Suppressor macrophage treated with lipopolysaccharide for 1 hour (primary cell): Measurements from ENCODE around the gene ARHGEF19.

Source experiments
- DNase-seq, 3 donors: peaks; one replicate each; pipeline ENCODE4 v3.0.0-alpha.2; 2020 to 2022

Gene ARHGEF19

DNA sequence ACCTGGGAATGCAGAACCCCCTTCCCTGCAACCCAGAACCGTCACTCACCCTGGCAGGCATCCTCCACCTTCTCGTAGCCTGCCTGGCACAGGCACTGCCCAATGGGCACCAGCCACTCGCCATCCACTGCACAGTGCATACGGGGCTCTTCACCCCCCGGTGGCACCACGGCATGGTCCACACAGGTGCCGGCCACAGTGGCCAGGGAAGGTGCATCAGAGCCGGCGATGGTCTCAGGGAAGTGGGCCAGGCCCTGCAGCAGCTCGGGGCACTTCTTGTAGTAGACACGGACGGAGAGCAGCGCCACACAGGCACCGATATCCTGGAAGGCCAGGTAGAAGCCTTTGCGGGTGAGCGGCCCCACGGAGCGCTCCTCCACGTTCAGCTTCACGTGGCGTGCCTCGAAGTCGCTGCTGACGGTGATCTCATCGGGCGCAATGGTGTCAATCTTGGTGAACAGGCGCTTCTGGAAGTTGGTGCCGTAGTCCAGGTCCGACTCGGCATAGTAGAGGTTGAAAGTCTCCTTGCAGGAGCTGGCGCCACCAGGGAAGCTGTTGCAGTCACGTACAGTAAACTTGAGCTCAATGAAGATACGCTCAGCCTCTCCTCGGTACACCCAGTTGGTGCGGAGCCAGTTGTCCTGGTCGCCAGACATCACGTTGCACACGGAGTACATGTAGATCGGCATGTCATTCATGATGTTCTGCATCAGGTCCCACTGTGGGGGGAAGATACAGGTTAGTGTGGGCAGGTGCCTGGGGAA is 63.9 kb downstream of the ARHGEF19 start:
- no peak for DNase-seq
